HG02970 (cell line): ENCODE measurements around the gene PLEKHB1.
"Not testable (repeated sequence)": the region's sequence is repeated elsewhere in the genome, so short reads cannot be mapped to it uniquely, and the experiment has no call there.

Experiments
- ATAC-seq: cut with Tn5 transposase; IDR thresholded peaks from one replicate; pipeline ENCODE4 v1.9.1; 2021; ENCODE audit warnings: mild to moderate bottlenecking, moderate library complexity, moderate number of reproducible peaks; ENCODE audit not compliant: unreplicated experiment, low FRiP score

The PLEKHB1 gene

DNA sequence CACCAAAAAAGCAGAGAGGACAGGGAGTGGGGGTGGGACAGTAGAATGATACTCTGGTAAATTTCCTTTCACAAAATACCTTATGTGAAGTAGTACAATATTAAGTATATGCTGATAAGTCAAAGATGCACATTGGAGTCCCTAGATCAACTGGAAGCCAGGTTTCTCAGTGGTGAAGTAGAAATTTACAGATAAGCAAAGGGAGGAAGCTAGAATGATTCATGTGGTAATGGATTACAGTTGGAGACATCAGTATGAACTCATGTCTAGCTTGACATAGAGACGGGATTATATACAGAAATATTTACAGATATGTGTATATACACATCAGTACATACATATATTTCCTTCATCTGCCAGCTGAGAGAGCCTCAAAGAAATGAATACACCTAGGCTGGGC is 21.5 kb downstream of the PLEKHB1 start:
- ATAC-seq: no peak

DNA sequence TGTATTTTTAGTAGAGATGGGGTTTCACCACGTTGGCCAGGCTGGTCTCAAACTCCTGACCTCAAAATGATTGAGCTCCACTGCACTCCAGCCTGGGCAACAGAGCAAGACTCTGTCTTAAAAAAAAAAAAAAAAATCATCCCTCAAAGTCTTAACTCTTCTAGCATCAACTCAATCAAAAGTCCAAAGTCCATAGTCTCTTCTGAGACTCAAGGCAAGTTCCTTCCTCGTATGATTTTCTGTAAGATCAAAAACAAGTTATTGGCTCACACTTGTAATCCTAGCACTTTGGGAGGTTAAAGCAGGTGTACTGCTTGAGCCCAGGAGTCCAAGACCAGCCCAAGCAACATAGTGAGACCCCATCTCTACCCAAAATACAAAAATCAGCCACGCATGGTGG is 24.4 kb downstream of the PLEKHB1 start:
- no peak for ATAC-seq

DNA sequence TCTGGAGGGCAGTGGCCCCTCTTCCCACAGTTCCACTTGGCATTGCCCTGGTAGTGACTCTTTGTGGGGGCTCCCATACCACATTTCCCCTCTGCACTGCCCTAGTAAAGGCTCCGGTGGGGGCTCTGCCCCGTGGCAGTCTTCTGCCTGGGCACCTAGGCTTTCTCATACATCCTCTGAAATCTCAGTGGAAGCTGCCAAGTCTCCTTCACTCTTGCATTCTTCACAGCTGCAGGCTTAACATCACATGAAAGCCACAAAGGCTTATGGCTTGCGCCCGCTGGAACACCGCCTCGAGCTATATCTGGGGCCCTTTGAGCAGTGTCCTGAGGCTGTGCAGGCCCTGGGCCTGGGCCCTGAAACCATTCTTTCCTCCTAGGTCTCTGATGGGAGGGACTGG is 25.3 kb downstream of the PLEKHB1 start:
- ATAC-seq: no peak

DNA sequence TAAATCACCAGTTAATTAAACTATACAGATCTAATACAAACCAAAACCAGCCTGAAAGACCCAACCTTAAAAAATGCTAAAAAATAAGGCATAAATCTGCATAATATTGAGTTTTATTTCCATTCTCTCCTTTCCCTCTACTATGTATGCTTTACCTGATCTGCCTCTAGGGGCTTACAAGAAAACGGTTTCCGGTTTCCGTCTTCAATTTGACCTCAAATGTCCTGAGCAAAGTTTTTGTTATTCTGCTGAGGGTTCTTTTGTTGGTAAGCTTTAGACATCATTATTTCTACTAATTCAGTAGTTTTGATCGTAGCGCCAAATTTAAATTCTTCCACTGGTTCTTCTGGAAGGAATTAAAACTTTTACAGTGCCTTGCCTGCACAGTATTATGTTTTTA is 30.2 kb downstream of the PLEKHB1 start:
- ATAC-seq: not testable (repeated sequence)

DNA sequence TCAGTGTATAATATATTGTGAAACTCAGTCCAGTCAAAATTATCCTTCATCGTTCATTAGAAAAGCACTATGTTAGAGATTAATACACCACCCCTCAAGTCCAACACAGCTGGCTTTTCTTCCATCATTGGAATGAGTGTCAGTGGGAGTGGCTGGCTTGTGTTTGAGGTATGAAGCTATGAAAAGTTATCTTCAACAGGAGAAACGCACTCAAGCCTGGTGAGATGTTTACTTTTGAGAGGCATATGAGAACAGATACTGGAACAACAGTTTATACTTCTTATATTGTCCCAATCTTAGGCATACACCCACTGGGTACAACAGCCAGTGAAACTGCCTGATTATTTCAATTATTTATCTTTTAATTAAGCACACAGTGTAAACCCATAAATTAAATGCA is 34.3 kb downstream of the PLEKHB1 start:
- ATAC-seq: no peak

DNA sequence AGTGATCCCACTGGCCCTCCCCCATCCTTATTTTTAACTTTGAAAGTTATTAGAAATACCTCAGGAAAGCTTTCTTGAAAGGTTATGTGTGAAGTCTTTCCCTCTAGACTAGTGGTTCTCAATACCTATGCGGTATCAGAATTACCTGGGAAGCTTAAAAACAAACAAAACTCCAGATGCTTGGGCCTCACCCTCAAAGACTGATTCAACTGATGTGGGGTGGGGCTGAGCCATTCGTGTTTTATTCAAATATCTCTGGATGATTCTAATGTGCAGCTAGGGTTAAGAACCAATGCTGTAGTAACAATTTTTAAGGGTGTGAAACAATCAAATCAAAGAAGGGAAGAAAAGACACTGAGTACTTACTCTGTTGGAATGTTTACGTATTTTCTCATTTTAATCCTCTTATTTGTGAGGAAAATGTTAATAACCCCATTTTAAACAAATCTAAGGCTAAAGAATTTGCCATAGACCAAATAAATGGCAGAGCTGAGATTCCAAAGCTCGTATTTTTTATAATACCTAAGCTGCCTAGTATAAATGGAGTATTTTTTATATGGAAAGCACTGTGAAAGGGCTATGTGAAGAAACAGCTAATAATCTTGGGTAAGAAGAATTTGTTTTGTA is 47.6 kb downstream of the PLEKHB1 start:
- no peak for ATAC-seq

DNA sequence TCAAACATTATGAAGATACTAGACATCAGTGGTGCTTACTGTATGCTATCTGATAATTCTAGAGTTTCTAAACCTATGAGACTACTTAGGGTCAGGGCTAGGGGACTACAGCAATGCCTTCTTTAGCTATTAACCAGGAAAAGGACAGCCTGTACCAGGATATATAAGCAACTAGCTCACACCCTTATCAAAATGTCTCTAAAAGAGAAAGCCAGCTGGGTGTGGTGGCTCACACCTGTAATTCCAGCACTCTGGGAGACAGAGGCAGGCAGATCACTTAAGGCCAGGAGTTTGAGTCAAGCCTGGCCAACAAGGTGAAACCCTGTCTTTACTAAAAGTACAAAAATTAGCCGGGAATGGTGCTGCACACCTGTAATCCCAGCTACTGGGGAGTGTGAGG is 58.7 kb downstream of the PLEKHB1 start:
- no peak for ATAC-seq

DNA sequence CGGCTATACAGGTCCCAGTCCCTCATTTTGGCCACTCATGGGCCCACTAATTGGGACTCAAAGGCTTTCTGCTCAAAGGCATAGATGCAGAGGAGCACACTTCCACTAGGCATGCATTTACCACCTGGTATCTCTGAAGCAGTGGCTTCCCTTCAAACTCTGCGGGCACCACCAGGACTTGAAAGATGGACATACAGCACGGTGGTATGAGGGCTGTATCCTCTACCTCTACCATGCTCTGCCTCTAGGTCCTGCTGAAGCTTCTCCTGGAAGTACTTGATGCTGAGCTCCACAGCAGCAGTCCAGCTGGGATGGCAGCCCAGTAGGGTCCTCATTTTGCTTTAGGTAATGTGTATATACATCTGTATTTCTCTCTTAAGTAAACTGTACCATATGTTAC is 64.6 kb downstream of the PLEKHB1 start:
- no peak for ATAC-seq
